Neuronal stem cell (in vitro differentiated cells): Measurements from ENCODE around the gene TTC6.

ENCODE experiments used
- DNase-seq: peaks from one replicate; pipeline ENCODE4 v3.0.0-alpha.2; 2013; ENCODE audit warnings: low spot score
- H2AFZ ChIP-seq: one replicate; pipeline ENCODE4 v1.6.1; 2013; ENCODE audit warnings: mild to moderate bottlenecking, low read length, inconsistent platforms
- H2AK5ac ChIP-seq: 2 replicates; pipeline ENCODE4 v1.6.1; 2013; ENCODE audit warnings: low read depth, mild to moderate bottlenecking, inconsistent platforms, low read length, moderate library complexity, mixed read lengths
- H2BK120ac ChIP-seq: 2 replicates; pipeline ENCODE4 v1.6.1; 2013; ENCODE audit warnings: low read depth, mild to moderate bottlenecking, inconsistent platforms, low read length, moderate library complexity, mixed read lengths
- H2BK12ac ChIP-seq: one replicate; pipeline ENCODE4 v1.6.1; 2013; ENCODE audit warnings: low read length, inconsistent platforms
- H2BK15ac ChIP-seq: 2 replicates; pipeline ENCODE4 v1.6.1; 2013; ENCODE audit warnings: mild to moderate bottlenecking, low read length, inconsistent platforms, mixed read lengths
- H2BK5ac ChIP-seq: one replicate; pipeline ENCODE4 v1.6.1; 2013; ENCODE audit warnings: inconsistent platforms, mild to moderate bottlenecking, low read length, moderate library complexity
- H3K14ac ChIP-seq: one replicate; pipeline ENCODE4 v1.6.1; 2013; ENCODE audit warnings: low read length, inconsistent platforms
- H3K18ac ChIP-seq: 2 replicates; pipeline ENCODE4 v1.6.1; 2013; ENCODE audit warnings: low read length, inconsistent platforms
- H3K23ac ChIP-seq: 2 replicates; pipeline ENCODE4 v1.6.1; 2013; ENCODE audit warnings: low read depth, mild to moderate bottlenecking, mixed read lengths, low read length, inconsistent platforms; ENCODE audit not compliant: poor library complexity
- H3K27ac ChIP-seq: replicated peaks from 3 replicates; pipeline ENCODE4 v1.5.1; 2013; ENCODE audit warnings: low read length, inconsistent platforms
- H3K27me3 ChIP-seq, 3 experiments: 2 replicates each; pipeline ENCODE4 v1.6.1; 2013; ENCODE audit warnings: low read length in 3 of 3, mild to moderate bottlenecking in 2 of 3, inconsistent platforms in 1 of 3, low read depth in 1 of 3, mixed read lengths in 1 of 3, moderate library complexity in 1 of 3; ENCODE audit not compliant: control insufficient read depth in 3 of 3, insufficient read depth in 3 of 3
- H3K36me3 ChIP-seq, 2 donors: replicated peaks in 1 of 2; 2 replicates each; pipeline ENCODE4 v1.6.1; 2013; ENCODE audit warnings: low read length in 2 of 2; ENCODE audit not compliant: control insufficient read depth in 2 of 2, insufficient read depth in 2 of 2
- H3K4ac ChIP-seq: 2 replicates; pipeline ENCODE4 v1.6.1; 2013; ENCODE audit warnings: inconsistent platforms, mild to moderate bottlenecking, low read length, moderate library complexity
- H3K4me1 ChIP-seq, 2 donors: 1 replicate in 1 of 2; 2 replicates in 1 of 2; pipeline ENCODE4 v1.6.1; 2013; ENCODE audit warnings: low read length in 2 of 2, low read depth in 1 of 2; ENCODE audit not compliant: control insufficient read depth in 2 of 2, insufficient read depth in 1 of 2
- H3K4me2 ChIP-seq: one replicate; pipeline ENCODE4 v1.6.1; 2013; ENCODE audit warnings: mild to moderate bottlenecking, low read length, inconsistent platforms; ENCODE audit not compliant: insufficient read depth, poor library complexity, severe bottlenecking
- H3K4me3 ChIP-seq, 2 donors: 2 replicates each; pipeline ENCODE4 v1.5.1; 2013; ENCODE audit warnings: low read length in 2 of 2, mild to moderate bottlenecking in 2 of 2, inconsistent platforms in 1 of 2, moderate library complexity in 1 of 2
- H3K79me1 ChIP-seq: one replicate; pipeline ENCODE4 v1.6.1; 2013; ENCODE audit warnings: low read depth, mild to moderate bottlenecking, inconsistent platforms, low read length, moderate library complexity
- H3K9ac ChIP-seq: one replicate; pipeline ENCODE4 v1.6.1; 2013; ENCODE audit warnings: mild to moderate bottlenecking, low read depth, low read length, inconsistent platforms; ENCODE audit not compliant: poor library complexity
- H3K9me3 ChIP-seq, 2 donors: replicated peaks in 1 of 2; 2 replicates each; pipeline versions ENCODE3 to v1.6.1; 2013; ENCODE audit warnings: low read length in 2 of 2, mild to moderate bottlenecking in 2 of 2, inconsistent platforms in 1 of 2, low read depth in 1 of 2, mixed read lengths in 1 of 2, moderate library complexity in 1 of 2; ENCODE audit not compliant: control insufficient read depth in 2 of 2, insufficient read depth in 1 of 2
- H4K8ac ChIP-seq: one replicate; pipeline ENCODE4 v1.6.1; 2013; ENCODE audit warnings: low read depth, mild to moderate bottlenecking, inconsistent platforms, low read length, moderate library complexity
- H4K91ac ChIP-seq: one replicate; pipeline ENCODE4 v1.6.1; 2013; ENCODE audit warnings: low read length, low read depth, mild to moderate bottlenecking, inconsistent platforms; ENCODE audit not compliant: poor library complexity
- WGBS, 2 donors: extraction: QIAGEN DNeasy Blood & Tissue Kit; methylation state at CpG; one replicate each; pipeline ENCODE4 v1.1.7; 2013; ENCODE audit warnings: missing lambda C conversion rate in 2 of 2, mixed read lengths in 1 of 2; ENCODE audit not compliant: insufficient read length in 2 of 2, insufficient replicate concordance in 1 of 2; ENCODE audit errors: extremely low coverage in 2 of 2; 5-methylcytosine and 5-hydroxymethylcytosine counted together

Gene TTC6

DNA sequence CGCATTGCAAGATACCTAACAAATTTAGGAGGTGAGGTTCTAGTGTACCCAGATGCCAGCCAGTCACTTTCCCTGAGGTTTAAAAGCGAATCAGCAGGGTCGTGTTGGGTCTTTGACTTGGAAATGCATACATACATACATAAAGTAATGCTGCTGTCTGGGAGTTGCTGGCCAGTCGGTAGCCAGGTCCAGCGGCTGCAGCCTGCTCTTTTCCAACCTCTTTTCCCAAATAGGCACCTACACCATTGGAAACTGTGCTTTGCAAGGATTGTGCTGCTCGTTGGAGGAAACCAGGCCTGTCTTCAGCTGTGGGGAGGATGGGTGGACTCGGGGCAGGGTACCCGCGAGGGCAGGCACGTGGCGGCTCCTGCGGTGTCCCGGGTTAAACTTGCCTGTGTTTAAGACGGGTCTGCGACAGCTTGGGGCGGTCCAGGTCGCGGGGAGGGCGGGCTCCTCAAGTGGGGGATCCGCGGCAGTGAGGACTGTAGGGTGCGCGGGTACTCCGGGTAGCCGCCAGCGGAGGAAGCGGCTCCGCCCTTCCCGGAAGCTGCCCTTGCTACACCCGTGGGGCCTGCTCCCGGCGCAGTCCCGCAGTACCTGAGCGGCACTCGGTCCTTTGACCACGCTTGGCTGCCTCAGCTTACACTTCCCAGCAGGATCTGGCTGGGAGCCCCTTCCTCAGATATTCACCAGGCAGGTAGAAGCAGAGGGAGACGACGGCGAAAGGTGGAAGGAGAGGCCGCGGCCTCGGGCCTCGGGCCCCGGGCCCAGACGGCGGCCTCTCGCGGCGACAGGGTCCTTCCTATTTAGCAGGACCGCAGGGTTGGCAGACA lies 2.7 kb downstream of the TTC6 start:
- Histone ChIP-seq H3K4me3 (peak overlapping the region; percentile 8 to 66), H3K23ac (peak overlapping the region; percentile 63), H3K4me2 (peak overlapping the region; percentile 41), H3K27me3 (peaks cover 27 to 98% (median 92%) of the 10 kb centered on the region in 3 experiments), H3K9me3 (peaks cover 2 to 5% of the 10 kb centered on the region in 2 donors), H4K8ac (no peak overlapping the region), H2BK12ac (no peak overlapping the region), H2BK120ac (peak overlapping the region; percentile 67), H3K79me1 (peaks cover 1% of the 10 kb centered on the region), H3K4me1 (peaks cover 4 to 9% of the 10 kb centered on the region in 2 donors), H2BK15ac (peak overlapping the region; percentile 24), H2AFZ (peak overlapping the region; percentile 93), H3K27ac (no peak overlapping the region), H3K4ac (no peak overlapping the region), H3K36me3 (no peaks in the 10 kb centered on the region), H3K14ac (peak overlapping the region; percentile 56), H2BK5ac (no peak overlapping the region), H4K91ac (no peak overlapping the region), H3K9ac (peak overlapping the region; percentile 70), H2AK5ac (no peak overlapping the region), H3K18ac (peak overlapping the region; percentile 88)
- no CpG with 5 or more reads among the region's 50 CpGs for WGBS, 2 donors
- DNase-seq = no peak

DNA sequence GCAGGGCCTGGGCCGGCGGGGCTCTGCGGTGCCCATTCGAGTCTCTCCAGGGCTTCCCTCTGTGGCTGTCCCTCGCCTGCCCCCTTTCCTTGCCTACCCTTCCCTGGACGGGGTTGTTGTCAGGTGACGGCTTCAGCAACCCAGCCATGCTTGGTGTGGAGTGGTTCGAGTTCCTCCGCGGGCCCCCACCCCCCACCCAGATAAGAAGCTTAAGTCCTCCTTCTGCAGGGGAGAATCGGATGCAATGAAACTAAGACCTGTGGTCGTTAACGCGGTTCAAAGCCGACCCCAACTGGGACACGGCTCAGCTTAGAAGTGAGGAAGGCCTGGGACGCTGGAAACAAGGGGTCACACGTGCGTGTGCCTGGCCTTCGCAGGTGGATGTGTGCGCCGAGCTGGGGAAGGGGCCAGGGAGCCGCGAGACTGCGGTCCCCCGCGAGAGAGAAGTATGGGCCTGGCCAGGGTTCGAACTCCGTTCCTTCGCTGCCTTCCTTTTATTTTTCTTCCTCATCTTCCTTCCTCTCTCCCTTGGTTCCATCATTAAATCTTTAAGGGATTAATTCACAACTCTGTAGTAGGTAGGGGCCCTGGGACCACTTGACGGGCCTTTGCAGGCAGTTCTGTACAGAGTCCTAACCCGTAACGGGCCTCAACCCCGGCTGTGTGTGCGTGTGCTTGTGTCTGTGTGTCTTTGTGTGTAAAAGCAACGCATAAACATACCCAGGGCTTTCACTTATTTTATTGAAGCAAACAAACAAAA lies 3.5 kb downstream of the TTC6 start:
- WGBS, 2 donors = no CpG with 5 or more reads among the region's 36 CpGs
- Histone ChIP-seq H4K91ac (no peak overlapping the region), H3K36me3 (no peaks in the 10 kb centered on the region), H3K4me3 (peak overlapping the region in 1 of 2 donors; percentile 35), H3K18ac (peak overlapping the region; percentile 88), H3K9me3 (peaks cover 3 to 5% of the 10 kb centered on the region in 2 donors), H2BK5ac (no peak overlapping the region), H4K8ac (no peak overlapping the region), H2AFZ (peak overlapping the region; percentile 93), H3K4me1 (peaks cover 4 to 9% of the 10 kb centered on the region in 2 donors), H3K27ac (no peak overlapping the region), H3K79me1 (peaks cover 1% of the 10 kb centered on the region), H3K4ac (no peak overlapping the region), H3K9ac (no peak overlapping the region), H3K23ac (no peak overlapping the region), H3K14ac (peak overlapping the region; percentile 65), H2AK5ac (peak overlapping the region; percentile 24), H2BK120ac (peak overlapping the region; percentile 67), H2BK15ac (peak overlapping the region; percentile 81), H2BK12ac (no peak overlapping the region), H3K27me3 (peaks cover 27 to 98% (median 93%) of the 10 kb centered on the region in 3 experiments), H3K4me2 (peak overlapping the region; percentile 76)
- DNase-seq = no peak

DNA sequence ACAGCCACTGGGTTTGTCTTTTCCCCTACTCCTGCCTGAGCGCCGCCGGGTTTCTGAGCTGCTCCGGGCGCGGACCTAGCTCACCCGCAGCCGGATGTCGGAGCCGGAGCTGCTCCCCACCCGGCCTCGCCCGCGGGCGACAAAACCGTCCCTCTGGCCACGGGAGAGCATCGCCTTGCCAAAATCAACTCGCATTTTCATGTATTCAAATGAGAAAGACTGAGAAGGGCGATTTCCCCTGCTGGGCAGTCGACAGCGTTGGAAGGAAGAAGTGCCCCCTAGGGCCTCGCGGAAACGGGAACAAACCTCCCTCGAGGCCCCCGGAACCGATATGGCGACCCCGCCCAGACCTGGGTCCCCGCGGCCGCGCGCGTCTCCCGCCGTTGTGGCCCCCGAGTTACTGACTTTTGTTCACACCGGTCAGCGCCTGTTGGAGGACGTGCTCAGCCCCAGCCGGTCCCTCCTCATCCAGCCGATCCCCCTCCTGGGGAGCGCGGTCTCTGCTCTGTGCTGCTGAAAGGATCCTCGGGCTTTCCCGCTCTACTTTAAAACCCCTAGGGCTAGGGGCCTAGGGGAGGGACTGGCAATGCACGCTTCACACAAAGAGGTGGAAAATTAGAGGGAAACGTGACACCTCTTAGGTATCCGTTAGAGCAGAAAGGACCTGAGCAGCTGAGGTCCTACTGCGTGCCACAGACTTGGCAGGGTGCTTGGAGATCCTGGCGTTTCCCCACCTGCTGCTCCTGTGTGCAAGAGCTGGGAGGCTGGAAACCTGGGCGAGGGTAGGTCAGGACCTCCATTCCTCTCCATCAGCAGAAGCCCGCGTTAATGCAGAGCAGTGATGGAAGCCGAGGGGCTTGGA lies 4.3 kb downstream of the TTC6 start:
- Histone ChIP-seq H2BK5ac (no peak overlapping the region), H3K9ac (peak overlapping the region; percentile 80), H3K14ac (no peak overlapping the region), H2AK5ac (peak overlapping the region; percentile 57), H3K9me3 (peaks cover 3 to 5% of the 10 kb centered on the region in 2 donors), H3K27me3 (peaks cover 27 to 98% (median 86%) of the 10 kb centered on the region in 3 experiments), H4K91ac (no peak overlapping the region), H3K79me1 (peaks cover 1% of the 10 kb centered on the region), H3K4me2 (peak overlapping the region; percentile 76), H3K4me1 (peaks cover 4 to 9% of the 10 kb centered on the region in 2 donors), H4K8ac (no peak overlapping the region), H3K27ac (no peak overlapping the region), H2BK15ac (no peak overlapping the region), H3K4me3 (peak overlapping the region; percentile 35 to 68), H3K18ac (peak overlapping the region; percentile 78), H2BK12ac (no peak overlapping the region), H3K4ac (no peak overlapping the region), H2AFZ (peak overlapping the region; percentile 93), H2BK120ac (peak overlapping the region; percentile 16), H3K23ac (peak overlapping the region; percentile 67), H3K36me3 (no peaks in the 10 kb centered on the region)
- no CpG with 5 or more reads among the region's 57 CpGs for WGBS, 2 donors
- DNase-seq = no peak
